ENCODE measurements around the gene PSMD14. TPM values are rescaled to one million over a fixed set of nuclear protein-coding genes. Genes with fewer than 3 reads are reported as not detected.

PSMD14 gene
- total RNA-seq, 1 donor from 2014 or later, result 46.9 TPM

GRCh38 chr2:161425728-161426454 lies 117.7 kb downstream of the PSMD14 start:
- no peak overlapping the region for H3K4me3 Mint-ChIP-seq
- DNase-seq (ENCODE audit: low spot score in 2 of 2, unreplicated experiment in 2 of 2), result no peak
- H3K27ac Mint-ChIP-seq, result no peak overlapping the region
- peaks cover 95% of the 10 kb centered on the region for H3K27me3 Mint-ChIP-seq (ENCODE audit: low read depth)
- peaks cover 2% of the 10 kb centered on the region for H3K36me3 Mint-ChIP-seq
- no peak for TF ChIP-seq CTCF (IDR thresholded peaks at IDR 0.05; ENCODE audit: unreplicated experiment)
- H3K9me3 Mint-ChIP-seq, result no peaks in the 10 kb centered on the region
- peaks cover 17% of the 10 kb centered on the region for H3K4me1 Mint-ChIP-seq

- H3K27me3 Mint-ChIP-seq (ENCODE audit: low read depth), result peaks cover 95% of the 10 kb centered on the region
- peak; percentile 49 for TF ChIP-seq CTCF (IDR thresholded peaks at IDR 0.05; ENCODE audit: unreplicated experiment)
- H3K36me3 Mint-ChIP-seq, result peaks cover 2% of the 10 kb centered on the region
- no peaks in the 10 kb centered on the region for H3K9me3 Mint-ChIP-seq
- peaks cover 17% of the 10 kb centered on the region for H3K4me1 Mint-ChIP-seq
- H3K4me3 Mint-ChIP-seq, result peak overlapping the region; percentile 48
- H3K27ac Mint-ChIP-seq, result no peak overlapping the region
- DNase-seq (ENCODE audit: low spot score in 2 of 2, unreplicated experiment in 2 of 2), result no peak
Observed at GRCh38 chr2:161426455-161426921, 118.3 kb downstream of the PSMD14 start.

GRCh38 chr2:161426922-161427663 lies 118.9 kb downstream of the PSMD14 start:
- peak overlapping the region; percentile 56 for H3K4me3 Mint-ChIP-seq
- no peak for TF ChIP-seq CTCF (IDR thresholded peaks at IDR 0.05; ENCODE audit: unreplicated experiment)
- no peaks in the 10 kb centered on the region for H3K9me3 Mint-ChIP-seq
- H3K27me3 Mint-ChIP-seq (ENCODE audit: low read depth), result peaks cover 95% of the 10 kb centered on the region
- peaks cover 17% of the 10 kb centered on the region for H3K4me1 Mint-ChIP-seq
- peak in 1 of 2 experiments; percentile 41 for DNase-seq (ENCODE audit: low spot score in 2 of 2, unreplicated experiment in 2 of 2)
- no peak overlapping the region for H3K27ac Mint-ChIP-seq
- H3K36me3 Mint-ChIP-seq, result peaks cover 2% of the 10 kb centered on the region

GRCh38 chr2:161427664-161428587 lies 119.7 kb downstream of the PSMD14 start:
- H3K27ac Mint-ChIP-seq, result no peak overlapping the region
- DNase-seq (ENCODE audit: low spot score in 2 of 2, unreplicated experiment in 2 of 2), result peak in 1 of 2 experiments; percentile 38
- H3K9me3 Mint-ChIP-seq, result no peaks in the 10 kb centered on the region
- peaks cover 17% of the 10 kb centered on the region for H3K4me1 Mint-ChIP-seq
- peaks cover 95% of the 10 kb centered on the region for H3K27me3 Mint-ChIP-seq (ENCODE audit: low read depth)
- no peak for TF ChIP-seq CTCF (IDR thresholded peaks at IDR 0.05; ENCODE audit: unreplicated experiment)
- peaks cover 2% of the 10 kb centered on the region for H3K36me3 Mint-ChIP-seq
- H3K4me3 Mint-ChIP-seq, result peak overlapping the region; percentile 56

- Mint-ChIP-seq H3K9me3 (peaks cover 3% of the 10 kb centered on the region), H3K36me3 (peaks cover 2% of the 10 kb centered on the region), H3K4me3 (no peak overlapping the region), H3K27ac (no peak overlapping the region), H3K4me1 (peaks cover 9% of the 10 kb centered on the region), H3K27me3 (ENCODE audit: low read depth) (peaks cover 98% of the 10 kb centered on the region)
- TF ChIP-seq CTCF (IDR thresholded peaks at IDR 0.05; ENCODE audit: unreplicated experiment), result no peak
- no peak for DNase-seq (ENCODE audit: low spot score in 2 of 2, unreplicated experiment in 2 of 2)
Observed at GRCh38 chr2:161430386-161430785, 122.2 kb downstream of the PSMD14 start.
